D721Med (cell line): ENCODE results near the gene GPR17.

Source experiments
- DNase-seq: peaks from one replicate; pipeline ENCODE4 v3.0.0; 2011; ENCODE audit warnings: low spot score; ENCODE audit not compliant: insufficient read length
- FAIRE-seq: peaks from 2 replicates; lab custom pipeline; 2011; peaks lifted over from hg19 to GRCh38; lab: Jason Lieb, UNC
- TF ChIP-seq, protein P1 (sequence below): IDR thresholded peaks from 2 replicates; pipeline ENCODE4 v1.5.1; 2012; ENCODE audit warnings: mild to moderate bottlenecking, control low read depth; ENCODE audit not compliant: insufficient read depth; ENCODE audit errors: missing control alignments

GPR17 gene

DNA sequence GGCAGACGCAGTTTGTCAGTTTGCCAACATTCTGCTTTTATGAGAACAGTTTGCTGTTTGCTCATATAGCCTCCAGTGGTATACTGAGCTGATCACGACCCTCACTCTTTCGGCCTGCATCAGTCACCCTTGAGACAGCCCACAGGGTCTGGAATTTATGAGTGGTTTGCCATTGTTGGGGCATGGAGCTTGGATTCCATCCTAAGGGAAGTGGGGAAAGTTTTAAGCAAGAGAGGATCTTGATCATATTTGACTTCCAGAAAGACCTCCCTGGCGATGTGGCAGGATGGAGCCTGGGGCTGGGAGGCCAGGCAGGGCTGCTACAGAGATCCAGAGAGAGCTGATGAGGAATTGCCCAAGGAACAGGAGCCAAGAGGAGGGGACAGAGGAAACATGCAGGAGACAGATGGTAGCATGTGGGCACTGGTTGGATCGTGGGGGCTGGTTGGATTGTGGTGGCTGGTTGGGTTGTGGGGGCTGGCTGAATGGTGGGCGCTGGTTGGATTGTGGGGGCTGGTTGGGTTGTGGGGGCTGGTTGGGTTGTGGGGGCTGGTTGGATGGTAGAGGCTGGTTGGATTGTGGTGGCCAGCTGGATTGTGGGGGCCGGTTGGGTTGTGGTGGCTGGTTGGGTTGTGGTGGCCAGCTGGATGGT lies 27.3 kb upstream of the GPR17 start:
- TF ChIP-seq, protein P1, sequence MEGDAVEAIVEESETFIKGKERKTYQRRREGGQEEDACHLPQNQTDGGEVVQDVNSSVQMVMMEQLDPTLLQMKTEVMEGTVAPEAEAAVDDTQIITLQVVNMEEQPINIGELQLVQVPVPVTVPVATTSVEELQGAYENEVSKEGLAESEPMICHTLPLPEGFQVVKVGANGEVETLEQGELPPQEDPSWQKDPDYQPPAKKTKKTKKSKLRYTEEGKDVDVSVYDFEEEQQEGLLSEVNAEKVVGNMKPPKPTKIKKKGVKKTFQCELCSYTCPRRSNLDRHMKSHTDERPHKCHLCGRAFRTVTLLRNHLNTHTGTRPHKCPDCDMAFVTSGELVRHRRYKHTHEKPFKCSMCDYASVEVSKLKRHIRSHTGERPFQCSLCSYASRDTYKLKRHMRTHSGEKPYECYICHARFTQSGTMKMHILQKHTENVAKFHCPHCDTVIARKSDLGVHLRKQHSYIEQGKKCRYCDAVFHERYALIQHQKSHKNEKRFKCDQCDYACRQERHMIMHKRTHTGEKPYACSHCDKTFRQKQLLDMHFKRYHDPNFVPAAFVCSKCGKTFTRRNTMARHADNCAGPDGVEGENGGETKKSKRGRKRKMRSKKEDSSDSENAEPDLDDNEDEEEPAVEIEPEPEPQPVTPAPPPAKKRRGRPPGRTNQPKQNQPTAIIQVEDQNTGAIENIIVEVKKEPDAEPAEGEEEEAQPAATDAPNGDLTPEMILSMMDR, result no peak
- FAIRE-seq, result no peak
- DNase-seq, result peak; percentile 8

DNA sequence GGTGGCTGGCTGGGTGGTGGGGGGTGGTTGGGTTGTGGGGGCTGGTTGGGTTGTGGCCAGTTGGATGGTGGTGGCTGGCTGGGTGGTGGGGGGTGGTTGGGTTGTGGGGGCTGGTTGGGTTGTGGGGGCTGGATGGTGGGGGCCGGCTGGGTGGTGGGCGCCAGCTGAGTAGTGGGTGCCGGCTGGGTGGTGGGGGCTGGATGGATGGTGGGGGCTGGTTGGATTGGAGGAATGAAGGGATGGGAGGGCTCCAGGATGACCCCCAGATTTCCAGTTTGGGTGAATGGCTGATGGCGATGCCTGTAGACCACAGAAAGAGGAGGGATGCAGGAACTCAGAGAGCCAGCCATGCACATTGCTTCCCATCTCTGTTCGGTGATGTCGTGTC lies 26.8 kb upstream of the GPR17 start:
- FAIRE-seq, result no peak

DNA sequence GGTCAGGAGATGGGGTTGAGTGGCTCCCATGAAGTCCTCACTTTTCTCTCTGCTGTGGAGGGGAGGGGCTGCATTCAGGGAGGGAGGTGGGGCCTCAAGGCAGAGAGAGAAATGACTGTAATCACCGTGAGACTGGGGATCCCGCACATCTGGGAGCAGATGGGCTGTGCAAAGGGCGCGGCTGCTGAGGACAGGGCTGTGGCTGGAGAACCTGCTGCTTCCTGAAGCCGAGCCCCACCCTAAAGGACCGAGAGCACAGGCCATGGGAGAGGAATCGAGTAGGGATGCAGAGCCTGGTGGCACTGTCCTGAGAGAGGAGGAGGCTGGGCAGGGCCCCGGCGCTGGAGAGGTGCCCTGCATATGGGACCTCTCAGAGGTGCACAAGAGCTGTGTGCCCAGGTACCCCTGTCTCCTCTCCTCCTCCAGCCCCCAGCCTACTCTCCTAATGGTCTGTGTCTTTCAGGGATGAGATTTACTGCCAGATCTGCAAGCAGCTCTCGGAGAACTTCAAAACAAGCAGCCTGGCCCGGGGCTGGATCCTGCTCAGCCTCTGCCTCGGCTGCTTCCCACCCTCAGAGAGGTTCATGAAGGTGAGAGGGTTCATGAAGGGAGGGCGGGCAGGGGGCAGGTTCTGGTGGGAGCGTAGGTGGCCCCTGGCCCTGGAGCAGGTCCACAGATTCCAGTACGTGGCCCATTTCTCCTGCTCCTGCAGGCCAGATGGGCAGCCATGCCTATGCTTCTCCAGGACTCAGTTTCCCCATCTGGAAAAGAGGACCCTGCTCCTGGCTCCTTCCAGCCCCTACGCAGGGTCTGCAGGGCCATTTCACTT lies 25.9 kb upstream of the GPR17 start:
- TF ChIP-seq, protein P1, result no peak
- DNase-seq (peak; percentile 11), FAIRE-seq (no peak)

More for the DNA sequence above, 26.8 kb upstream of the GPR17 start:
- DNase-seq, result peak; percentile 21
- TF ChIP-seq, protein P1, result no peak

DNA sequence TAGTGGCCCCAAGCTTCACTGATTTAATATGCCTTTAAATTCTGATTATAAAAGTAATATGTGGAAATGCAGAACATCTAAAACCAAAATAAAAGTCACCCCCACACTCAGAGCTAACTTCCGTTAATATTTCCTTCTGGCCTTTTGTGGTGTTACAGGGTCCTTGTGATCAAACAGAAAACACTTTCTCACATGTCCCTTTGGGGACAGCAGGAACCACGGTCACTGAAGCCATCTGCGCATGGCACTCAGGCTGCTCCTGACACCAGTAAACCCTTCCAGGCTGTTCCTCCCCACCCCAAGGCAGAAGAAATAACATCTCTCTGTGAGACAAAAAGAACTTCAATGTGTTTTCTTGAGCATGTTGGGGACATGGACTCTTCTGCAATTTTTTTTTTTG lies 25.1 kb upstream of the GPR17 start:
- DNase-seq, result peak; percentile 13
- FAIRE-seq, result no peak
- TF ChIP-seq, protein P1, result no peak

DNA sequence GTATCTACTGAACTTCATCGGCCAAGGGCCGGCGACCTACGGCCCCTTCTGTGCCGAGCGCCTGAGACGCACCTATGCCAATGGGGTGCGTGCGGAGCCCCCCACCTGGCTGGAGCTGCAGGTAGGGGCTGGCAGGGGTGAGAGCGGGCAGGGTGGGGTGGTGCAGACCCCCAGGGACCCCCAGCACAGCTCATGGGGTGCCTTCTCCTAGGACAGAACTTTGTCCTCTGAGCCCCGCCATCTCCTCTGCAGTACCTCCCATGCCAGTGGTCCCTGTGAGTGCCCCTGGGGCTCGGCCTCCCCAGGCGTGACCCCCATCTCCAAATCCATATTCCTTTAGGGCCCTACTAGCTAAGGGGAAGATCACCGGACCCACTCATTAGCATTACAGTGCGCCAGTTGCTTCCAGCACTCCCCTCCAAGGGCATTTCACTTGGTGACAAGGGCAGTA lies 23.9 kb upstream of the GPR17 start:
- TF ChIP-seq, protein P1, result no peak
- DNase-seq (no peak), FAIRE-seq (no peak)

DNA sequence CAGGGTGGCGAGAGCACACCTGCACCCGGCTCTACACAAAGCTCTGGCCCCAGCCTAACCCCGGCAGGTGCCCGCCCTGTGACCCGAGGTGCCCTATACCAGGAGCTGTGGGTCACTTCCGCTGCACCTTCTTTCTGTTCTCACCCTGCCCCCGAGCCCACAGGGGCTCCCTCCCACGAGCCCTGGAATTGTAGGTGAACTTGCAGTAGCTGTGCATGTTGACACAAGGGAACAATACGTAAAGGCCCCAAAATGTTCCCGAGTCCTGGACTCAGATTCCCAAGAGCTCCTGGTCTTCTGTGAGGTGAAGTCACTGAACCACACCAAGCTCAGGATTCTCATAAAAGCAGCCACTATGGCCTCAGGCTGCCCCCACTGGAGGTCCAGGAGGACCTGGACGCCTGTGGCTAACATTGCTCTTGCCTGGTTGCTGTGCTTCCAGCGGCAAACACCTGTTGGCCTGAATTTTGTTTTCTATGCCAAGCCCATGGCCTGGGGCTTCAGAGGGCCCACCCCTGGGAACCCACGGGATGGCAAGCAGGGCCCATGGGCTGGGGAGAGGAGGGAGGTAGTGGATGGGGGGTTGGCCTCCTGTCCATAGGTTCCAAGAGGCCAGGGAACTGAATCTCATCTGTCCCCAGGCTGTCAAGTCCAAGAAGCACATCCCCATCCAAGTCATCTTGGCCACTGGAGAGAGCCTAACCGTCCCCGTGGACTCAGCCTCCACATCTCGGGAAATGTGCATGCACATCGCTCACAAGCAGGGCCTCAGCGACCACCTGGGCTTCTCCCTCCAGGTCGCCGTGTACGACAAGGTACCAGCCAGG lies 23.2 kb upstream of the GPR17 start:
- DNase-seq (no peak), FAIRE-seq (no peak)
- TF ChIP-seq, protein P1, result no peak
